ENCODE results near the gene EMID1.
"Not testable (repeated sequence)": the region's sequence is repeated elsewhere in the genome, so short reads cannot be mapped to it uniquely, and the experiment has no call there.

Gene EMID1

GRCh38 chr22:29211466-29211865, 5.8 kb downstream of the EMID1 start:
- DNase-seq, result no peak

- DNase-seq, result no peak
Measured at GRCh38 chr22:29212743-29213142, 7.0 kb downstream of the EMID1 start.

- DNase-seq, result no peak
Measured at GRCh38 chr22:29213493-29213892, 7.8 kb downstream of the EMID1 start.

- DNase-seq, result no peak
Measured at GRCh38 chr22:29214232-29214631, 8.5 kb downstream of the EMID1 start.

GRCh38 chr22:29215012-29215860, 9.5 kb downstream of the EMID1 start:
- DNase-seq, result no peak

GRCh38 chr22:29216011-29216872, 10.5 kb downstream of the EMID1 start:
- no peak for DNase-seq

- DNase-seq, result no peak
Measured at GRCh38 chr22:29216873-29217666, 11.4 kb downstream of the EMID1 start.

GRCh38 chr22:29217827-29218757, 12.4 kb downstream of the EMID1 start:
- DNase-seq, result no peak

- no peak for DNase-seq
Measured at GRCh38 chr22:29218758-29219408, 13.2 kb downstream of the EMID1 start.

- not testable (repeated sequence) for DNase-seq
Measured at GRCh38 chr22:29219409-29219782, 13.7 kb downstream of the EMID1 start.

GRCh38 chr22:29219881-29220670, 14.4 kb downstream of the EMID1 start:
- DNase-seq, result no peak

GRCh38 chr22:29224121-29224858, 18.6 kb downstream of the EMID1 start:
- no peak for DNase-seq

- no peak for DNase-seq
Measured at GRCh38 chr22:29224859-29225410, 19.2 kb downstream of the EMID1 start.

GRCh38 chr22:29225422-29226090, 19.9 kb downstream of the EMID1 start:
- DNase-seq, result no peak

GRCh38 chr22:29226351-29226981, 20.8 kb downstream of the EMID1 start:
- no peak for DNase-seq

- DNase-seq, result no peak
Measured at GRCh38 chr22:29230972-29231875, 25.5 kb downstream of the EMID1 start.

Data from activated effector memory CD4-positive, alpha-beta T cell treated with anti-CD3 and anti-CD28 coated beads, Interleukin-2, amount 50 U/mL, for 16 hours (primary cell).